ENCODE data around the gene IL20RB.
"Not testable (repeated sequence)": the region's sequence is repeated elsewhere in the genome, so short reads cannot be mapped to it uniquely, and the experiment has no call there.

Gene IL20RB

DNA sequence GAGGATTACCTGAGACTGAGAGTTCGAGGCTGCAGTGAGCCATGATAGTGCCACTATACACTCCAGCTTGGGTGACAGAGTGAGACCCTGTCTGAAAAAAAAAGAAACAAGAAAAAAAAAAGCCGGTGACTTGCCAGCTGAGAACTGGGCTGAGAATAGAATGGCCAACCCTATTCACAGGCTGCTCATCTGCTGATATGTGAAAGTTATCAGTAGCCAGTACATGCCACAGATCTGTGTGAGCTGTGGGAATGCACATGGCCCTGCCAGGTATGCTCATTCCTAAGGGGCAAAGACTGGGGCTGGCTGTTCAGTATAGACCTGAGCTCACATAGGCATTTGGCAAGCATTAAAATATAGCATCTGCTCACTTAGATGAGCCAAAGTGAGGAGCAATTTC is 30.9 kb downstream of the IL20RB start:
- DNase-seq, result no peak

DNA sequence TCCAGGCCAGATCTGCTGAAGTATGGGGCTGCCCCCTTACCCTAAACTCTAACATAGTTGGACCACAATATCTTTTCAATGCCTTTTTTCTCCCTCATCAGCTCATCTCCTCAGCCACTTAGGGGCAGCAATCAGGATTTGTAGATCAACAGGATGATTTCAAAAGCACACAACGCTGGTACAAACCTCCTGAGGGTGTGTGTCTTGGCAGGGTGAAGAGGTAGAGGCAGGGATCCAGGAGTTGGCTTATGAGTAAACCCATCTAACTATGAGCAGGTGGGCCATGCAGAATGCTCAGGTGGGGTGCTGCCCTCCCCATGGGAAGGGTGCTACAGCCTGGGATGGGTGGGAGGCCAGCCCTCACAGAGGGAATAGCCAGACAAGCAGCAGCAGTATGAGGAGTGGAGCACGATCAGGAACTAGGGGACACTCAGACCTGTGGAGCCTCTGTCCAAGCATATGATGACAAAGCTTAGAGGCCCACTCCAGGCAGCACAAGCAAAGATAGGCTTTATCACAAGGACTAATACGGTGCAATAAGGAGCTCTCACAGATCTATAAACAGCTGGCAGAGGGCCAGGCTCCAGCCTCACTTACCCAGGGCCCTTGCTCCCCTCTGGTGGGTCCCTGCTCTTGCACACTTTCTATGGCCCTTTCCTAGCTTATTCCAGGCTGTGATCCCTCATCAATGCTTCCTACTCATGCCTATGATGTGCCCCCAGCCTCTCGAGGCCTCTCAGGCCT is 32.2 kb downstream of the IL20RB start:
- DNase-seq, result no peak

DNA sequence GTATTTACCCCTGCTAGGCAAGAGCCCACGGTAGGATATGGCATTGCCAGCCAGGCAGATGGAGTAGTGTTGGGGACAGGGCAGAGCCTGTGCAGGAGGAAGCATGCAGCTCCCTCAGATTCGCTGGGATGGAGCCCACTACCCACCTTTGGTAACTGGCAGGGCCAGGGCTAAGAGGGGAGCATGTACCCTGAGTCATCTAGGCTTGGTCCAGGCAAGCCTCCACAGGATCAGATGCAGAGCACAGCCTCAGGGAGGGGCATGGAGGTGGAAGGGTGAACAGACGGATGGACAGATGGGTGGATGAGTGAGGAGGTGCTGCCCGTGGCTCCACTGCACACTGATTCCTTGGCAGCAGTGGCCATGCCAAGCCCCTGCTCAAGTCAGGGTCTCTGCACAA is 33.0 kb downstream of the IL20RB start:
- no peak for DNase-seq

DNA sequence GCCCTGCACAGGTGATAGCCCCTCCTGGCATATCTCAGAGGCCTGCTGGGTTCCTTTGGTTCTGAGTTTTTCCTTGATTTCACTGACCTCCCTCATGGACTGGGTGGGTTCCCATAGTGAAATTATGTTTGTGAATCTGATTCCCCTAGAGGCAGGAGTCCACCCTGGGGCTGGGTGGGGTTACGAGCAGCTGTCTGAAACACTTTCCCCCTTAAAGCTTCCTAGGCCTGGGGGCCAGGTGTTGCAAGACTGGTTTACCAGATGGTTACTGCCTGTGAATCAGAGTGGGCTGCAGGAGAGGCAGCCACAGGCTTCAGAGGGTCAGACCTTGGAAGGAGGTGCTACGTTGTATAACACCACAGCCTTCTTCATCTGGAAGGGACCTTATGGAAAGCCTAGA is 34.3 kb downstream of the IL20RB start:
- DNase-seq, result no peak

DNA sequence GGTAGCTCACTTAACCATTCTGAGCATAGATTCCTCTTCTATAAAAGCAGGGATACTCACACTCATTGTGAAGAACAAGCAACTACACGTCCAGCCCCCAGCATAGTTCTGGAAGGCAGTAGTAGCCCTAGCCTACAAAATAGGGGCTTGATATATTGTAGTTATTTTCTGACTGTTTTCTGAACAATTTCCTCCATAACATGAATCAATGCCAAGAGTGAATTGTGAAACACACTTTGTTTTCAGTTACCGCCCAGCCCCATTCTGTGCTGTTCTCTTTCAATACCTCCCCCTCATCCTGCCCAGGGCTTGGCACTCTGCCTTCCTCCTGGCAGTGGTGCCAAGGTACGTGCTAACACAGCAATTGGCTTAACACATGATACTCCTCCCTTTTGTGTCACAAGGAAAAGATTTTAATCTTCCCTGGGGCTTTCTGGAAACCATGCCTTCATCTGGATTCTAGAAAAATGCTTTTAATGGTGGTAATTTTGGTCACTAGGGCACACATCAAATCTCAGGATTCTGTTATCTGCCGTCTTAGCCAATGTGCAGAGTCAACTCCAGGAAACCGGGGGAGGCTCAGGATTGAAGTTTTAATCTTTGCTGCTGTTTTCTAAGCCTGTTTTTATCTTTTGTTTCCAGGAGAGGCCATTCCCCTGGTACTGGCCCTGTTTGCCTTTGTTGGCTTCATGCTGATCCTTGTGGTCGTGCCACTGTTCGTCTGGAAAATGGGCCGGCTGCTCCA is 37.2 kb downstream of the IL20RB start:
- DNase-seq, result peak in 1 of 2 donors; percentile 53

DNA sequence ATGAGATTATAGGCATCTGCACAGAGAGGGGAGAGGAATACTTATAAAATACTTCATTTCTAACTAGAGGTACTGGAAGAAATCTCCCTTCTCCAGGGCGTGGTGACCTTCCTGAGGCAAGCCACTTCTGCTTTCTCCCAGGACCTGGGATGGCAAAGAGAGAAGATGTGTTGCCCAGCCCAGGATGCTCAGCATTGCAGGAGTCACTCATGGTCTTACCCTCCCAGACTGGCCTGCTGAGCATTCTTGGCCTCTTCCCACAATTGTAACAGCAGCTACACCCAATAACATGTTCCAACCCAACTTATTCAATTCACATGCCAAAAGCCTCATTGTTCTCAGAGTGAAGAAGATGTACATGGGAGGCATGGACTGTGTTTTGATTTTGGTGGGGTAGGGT is 37.9 kb downstream of the IL20RB start:
- no peak for DNase-seq

DNA sequence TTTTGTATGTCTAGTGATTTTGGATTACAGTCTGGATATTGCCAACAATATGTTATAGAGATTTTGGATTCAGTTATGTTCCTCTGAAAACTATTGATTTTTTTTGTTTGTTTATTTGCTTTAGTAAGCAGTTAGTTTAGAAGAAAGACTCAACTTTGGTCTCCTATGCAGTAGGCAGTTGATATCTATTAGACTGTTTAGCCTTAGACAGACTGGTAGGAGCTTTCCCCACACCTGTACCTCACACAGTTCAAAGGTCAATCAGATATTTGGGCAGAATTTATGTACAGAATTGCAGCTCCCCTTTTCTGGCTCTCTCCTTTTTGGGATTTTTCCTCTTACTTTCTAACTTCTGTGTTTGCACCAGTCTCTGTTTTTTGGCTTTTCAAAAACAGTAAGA is 42.3 kb downstream of the IL20RB start:
- no peak for DNase-seq

DNA sequence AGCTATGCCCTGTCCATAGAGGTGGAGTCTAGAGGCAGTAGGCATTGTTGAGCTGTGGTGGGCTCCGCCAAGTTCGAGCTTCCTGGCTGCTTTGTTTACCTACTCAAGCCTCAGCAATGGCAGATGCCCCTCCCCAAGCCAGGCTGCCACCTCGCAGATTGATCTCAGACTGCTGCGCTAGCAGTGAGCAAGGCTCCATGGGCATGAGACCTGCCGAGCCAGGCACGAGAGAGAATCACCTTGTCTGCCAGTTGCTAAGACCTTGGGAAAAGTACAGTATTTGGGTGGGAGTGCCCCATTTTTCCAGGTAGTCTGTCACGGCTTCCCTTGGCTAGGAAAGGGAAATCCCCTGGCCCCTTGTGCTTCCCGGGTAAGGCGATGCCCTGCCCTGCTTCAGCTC is 49.6 kb downstream of the IL20RB start:
- DNase-seq, result not testable (repeated sequence)

DNA sequence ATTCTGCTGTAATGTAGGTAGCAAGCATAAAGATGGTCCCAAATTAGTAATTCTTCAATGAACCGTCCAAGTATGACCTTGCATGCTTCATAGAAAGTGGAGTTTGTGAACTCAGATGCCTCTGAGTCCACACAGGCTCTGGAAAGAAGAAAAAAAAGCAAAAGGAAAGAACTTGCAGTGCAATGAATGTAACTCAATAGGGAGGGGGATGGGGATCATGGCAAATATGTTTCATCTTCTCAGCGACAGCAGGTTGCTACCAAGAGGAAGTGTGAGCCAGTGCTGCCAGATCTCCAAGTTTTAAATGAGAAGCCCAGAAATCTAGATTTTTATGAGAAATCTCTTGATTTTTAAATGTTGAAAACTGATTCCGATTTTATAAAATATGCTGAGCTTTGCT is 50.3 kb downstream of the IL20RB start:
- DNase-seq, result peak in 1 of 2 donors; percentile 42

DNA sequence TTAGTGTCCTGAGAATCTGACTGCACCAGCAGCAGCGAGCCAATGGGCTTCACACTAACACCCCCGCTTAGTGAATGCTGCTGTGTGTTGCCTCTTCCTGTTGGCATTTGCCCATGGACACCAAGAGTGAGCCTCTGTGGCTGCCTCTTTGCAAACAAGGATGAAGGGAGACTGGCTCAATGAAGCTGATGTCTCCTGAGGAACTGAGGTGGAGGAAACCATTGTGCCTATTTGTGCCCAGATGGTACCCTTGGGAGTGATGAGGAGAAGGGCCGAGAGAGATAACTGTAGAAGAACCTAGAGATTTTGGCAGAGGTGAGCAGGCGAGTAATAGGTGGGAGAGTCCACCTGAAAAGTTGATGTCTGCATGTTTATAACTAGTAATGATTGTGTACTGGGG is 51.2 kb downstream of the IL20RB start:
- no peak for DNase-seq

DNA sequence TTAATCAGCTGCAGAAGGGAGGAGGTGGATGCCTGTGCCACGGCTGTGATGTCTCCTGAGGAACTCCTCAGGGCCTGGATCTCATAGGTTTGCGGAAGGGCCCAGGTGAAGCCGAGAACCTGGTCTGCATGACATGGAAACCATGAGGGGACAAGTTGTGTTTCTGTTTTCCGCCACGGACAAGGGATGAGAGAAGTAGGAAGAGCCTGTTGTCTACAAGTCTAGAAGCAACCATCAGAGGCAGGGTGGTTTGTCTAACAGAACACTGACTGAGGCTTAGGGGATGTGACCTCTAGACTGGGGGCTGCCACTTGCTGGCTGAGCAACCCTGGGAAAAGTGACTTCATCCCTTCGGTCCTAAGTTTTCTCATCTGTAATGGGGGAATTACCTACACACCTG is 52.4 kb downstream of the IL20RB start:
- no peak for DNase-seq

DNA sequence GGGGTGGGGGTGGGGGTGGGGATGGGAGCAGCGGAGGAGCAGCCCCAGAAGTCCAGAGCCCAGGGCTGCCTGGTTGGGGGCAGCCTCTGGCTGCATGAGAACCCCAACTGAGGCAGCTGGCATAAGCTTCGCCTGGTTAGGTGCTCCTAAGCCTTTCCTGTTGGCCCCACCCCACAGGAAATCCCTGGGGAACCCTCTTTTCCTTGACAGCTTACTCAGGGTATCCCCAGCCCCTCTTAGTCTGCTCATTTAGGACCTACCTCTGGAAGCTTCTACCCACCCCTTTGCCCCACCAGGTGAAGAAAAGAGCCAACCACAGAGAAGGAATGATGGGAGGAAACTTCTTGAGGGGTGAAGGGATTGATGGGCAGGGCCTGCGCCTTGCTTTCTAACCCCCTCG is 53.4 kb downstream of the IL20RB start:
- DNase-seq, result no peak

DNA sequence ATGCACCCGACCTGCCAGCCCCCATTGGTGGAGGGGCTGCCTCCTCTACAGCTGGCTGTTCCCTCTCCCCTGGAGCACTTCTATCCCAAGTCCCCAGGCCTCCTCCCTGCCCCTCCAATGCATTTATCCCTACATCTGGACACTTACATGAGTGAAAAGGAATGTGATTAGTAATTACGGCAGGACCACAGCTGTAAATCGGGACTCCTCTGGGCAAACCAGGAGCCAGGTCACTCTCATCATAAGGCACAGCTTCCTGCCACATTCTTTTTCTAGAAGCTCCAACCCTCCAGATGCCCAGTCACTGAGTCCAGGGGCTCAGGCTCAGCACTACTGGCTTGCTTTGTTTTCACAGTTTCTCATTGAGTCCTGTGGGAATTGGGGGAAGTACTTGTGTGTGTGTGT is 54.3 kb downstream of the IL20RB start:
- no peak for DNase-seq

DNA sequence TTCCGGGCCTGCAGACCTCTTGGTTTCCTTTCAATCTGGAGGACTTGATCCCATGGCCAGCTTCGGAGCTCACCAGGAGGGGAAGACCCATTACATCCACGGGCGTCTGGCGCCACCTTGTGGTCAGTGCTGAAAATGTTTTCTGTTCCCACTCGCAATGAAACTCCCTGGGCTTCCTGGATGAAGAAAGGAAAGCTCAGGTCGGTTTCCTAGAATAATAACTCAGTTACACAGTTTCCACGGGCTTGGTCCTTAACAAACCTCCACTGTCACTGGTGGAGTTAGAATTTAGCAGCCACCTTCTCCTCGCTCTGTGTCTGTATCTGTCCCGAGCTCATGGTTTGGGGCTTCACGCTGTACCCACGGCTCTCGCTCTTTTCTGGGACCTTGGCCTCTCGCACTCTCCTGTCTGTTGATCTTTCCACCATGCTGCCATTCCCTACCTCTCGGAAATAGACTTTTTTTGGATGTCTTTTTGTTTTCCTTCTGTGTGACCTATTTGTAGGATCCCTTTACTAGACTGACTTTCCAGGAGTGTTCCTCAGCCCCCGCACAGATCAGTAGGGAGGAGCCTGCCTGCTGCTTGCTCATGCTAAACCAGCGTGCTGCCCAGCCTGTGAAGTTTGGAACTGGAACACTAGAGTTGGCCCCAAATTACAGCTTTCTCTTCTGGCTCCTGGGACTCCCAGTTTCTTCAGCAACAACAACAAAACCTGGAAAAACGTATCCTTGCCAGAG is 56.3 kb downstream of the IL20RB start:
- peak; percentile 72 to 77 for DNase-seq

DNA sequence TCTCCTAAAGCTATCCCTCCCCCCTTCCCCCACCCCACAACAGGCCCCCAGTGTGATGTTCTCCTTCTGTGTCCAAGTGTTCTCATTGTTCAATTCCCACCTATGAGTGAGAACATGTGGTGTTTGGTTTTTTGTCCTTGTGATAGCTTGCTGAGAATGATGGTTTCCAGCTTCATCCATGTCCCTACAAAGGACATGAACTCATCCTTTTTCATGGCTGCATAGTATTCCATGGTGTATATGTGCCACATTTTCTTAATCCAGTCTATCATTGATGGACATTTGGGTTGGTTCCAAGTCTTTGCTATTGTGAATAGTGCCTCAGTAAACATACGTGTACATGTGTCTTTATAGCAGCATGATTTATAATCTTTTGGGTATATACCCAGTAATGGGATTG is 59.5 kb downstream of the IL20RB start:
- DNase-seq, result not testable (repeated sequence)

DNA sequence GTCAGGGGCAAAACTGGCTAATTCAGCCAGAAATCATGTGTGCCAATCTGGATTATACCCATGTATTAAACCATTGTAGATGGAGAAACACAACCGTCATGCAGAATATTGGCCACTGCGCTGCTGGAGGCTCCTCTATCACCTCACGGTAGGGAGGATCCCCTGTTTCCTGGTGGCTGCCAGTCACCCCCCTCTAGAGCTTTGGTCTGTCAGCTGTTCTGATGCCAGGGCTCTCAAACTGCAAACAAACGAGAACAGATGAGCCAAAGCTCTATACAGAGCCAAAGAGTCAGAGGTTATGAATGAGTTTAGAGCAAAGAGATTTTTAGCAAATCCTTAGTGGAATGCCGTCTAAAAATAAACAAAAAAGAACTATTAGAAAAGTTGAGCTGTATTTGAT is 62.5 kb downstream of the IL20RB start:
- no peak for DNase-seq

DNA sequence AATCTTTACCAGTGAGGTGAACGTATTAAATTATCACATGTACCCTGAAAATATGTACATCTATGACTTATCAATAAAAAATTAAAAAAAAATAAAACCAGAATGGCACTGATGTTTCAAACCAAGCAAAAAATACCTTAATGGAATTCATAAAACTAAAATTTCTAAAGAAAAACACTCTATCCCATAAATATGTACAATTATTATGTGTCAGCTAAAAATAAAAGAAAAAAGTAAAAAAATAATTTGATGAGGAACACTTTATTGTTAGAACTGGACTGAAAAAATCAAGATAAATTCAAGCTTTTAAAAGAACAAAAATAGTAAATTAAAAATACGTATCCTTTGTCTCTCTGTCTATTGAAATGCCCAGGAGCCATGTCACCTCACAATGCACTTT is 63.1 kb downstream of the IL20RB start:
- DNase-seq, result no peak

DNA sequence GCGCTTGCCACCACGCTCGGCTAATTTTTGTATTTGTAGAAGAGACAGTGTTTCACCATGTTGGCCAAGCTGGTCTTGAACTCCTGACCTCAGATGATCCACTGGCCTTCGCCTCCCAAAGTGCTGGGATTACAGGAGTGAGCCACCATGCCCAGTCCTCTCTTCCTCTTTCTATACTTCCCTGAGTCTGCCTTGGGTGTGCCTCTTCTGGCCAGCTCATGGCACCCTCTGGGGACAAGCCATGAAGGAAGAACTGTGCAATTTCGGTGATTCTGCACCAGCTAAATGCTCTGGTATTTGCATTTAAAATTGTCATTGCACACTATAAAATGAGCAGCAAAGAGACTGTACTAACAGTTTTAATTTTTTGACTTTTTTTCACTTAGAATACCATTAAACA is 66.6 kb downstream of the IL20RB start:
- DNase-seq, result no peak

DNA sequence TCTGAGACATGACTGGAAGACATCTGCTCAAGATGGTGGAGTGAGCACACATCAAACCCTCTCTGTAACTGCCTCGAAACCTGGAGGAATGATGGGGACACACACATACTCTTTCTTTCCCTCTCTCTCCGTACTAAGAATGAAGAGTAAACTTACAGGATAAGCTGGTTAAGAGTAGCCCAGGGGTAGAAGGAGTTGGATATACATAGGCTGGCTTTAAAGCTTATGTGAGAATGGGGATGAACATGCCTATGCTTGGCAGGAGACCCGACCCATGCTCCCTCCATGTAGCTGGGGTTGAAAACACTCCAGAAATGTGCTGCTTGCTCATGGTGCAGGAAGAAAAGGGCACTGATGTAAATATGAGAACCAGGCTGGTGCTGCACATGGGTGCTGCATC is 68.9 kb downstream of the IL20RB start:
- no peak for DNase-seq

DNA sequence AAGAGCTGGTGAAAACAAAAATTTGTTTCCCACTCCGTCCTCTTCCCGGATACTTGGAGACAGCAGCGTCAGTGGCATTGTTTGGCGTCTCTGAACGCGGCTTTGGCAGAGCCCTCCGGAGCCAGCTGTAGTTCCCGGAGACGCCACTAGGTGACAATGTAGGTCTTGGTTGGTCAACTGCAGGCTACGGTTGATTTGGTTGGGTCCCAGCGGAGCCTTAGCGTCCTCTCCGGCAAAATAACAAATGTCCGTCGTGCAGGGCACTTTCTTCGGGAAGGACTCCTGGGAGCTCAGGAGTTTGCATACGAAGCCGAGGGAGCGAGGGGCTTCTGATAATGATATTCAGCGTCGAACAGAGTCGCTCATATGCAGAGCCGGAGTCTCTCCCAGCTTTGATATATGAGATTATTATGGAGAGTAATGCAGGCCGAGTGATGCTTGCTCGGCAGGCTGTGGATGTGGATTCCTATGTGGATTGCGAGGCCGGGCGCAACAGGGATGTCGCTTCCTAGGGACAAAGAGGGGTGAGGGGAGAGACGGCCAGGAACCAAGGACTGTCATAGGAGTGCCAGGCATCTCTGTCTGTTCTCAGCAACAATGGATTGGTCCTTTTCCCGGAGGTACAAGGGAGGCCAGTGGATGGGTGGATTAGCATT is 74.8 kb downstream of the IL20RB start:
- DNase-seq, result peak; percentile 48 to 58

DNA sequence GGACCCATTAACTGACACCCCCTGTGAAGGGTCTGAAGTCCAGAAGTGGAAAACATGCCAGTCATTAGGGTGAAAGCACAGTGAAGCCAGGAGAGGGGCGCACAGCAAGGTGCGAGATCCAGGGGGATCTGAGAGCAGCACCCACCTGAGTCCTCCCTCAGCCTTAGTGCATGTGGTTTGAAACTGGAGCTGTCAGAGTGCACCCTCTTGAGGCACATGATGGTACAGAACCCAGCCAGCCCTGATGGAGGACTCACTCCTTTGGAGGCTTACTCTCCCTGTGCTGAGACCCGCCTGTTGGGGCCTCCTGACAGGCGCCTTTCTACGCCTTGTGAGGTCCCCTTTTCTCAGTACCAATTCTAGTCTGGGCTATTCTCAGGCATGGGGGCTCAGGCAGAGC is 77.8 kb downstream of the IL20RB start:
- no peak for DNase-seq

DNA sequence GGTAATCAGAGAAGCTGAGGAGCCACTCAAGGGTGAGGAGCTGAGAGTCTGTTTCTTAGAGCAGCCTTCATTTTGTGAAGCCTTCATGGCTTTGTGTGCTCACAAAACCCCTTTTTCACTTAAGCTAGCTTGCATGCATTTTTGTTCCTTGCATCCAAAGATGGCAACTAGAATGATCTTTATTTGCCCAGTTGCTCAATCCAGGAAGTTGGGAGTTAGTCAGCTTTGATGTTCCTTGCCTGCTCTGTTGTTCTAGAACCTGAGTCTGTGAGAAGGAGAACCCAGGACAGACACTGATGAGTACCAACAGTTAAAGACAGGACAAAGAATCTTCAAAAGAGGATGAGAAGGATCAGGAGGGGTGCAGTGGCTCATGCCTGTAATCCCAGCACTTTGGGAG is 81.8 kb downstream of the IL20RB start:
- DNase-seq, result no peak

DNA sequence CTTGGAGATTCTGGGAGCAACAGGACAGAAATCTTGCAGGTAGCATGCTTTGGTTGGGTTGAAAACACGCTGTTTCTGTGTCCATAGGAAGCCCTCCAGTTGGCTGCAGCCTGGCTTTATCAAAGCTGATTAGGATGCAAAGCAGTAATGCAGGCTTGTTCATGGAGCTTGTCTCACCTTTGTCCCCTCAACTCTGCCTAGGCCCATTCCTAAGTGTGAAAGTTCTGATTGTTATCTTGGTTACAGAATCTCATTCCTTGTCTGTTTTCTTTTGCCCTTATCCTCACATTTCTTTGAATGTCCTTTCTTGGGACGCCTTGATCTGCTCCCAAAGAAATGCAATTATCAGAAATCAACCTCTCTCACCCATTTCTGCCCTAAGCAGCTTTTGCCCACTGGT is 83.5 kb downstream of the IL20RB start:
- no peak for DNase-seq

Measured in bone marrow (tissue), 2 donors.